Measurements from ENCODE around the gene COL28A1.

COL28A1 gene

GRCh38 chr7:7557252-7557651, 21.6 kb upstream of the COL28A1 start:
- DNase-seq, result no peak

- DNase-seq, result no peak
These were observed 21.2 kb upstream of the COL28A1 start for GRCh38 chr7:7556852-7557251.

- DNase-seq, result no peak
These were observed 19.2 kb upstream of the COL28A1 start for GRCh38 chr7:7554649-7555575.

GRCh38 chr7:7554021-7554432, 18.4 kb upstream of the COL28A1 start:
- no peak for DNase-seq

- no peak for DNase-seq
These were observed 17.7 kb upstream of the COL28A1 start for GRCh38 chr7:7553386-7553785.

GRCh38 chr7:7552199-7552598, 16.5 kb upstream of the COL28A1 start:
- DNase-seq, result no peak

- DNase-seq, result no peak
These were observed 15.0 kb upstream of the COL28A1 start for GRCh38 chr7:7550663-7551062.

- DNase-seq, result no peak
These were observed 12.7 kb upstream of the COL28A1 start for GRCh38 chr7:7548407-7548806.

GRCh38 chr7:7542251-7542835, 6.7 kb upstream of the COL28A1 start:
- DNase-seq, result no peak

- DNase-seq, result no peak
These were observed 4.0 kb upstream of the COL28A1 start for GRCh38 chr7:7539711-7540110.

GRCh38 chr7:7539152-7539551, 3.5 kb upstream of the COL28A1 start:
- no peak for DNase-seq

GRCh38 chr7:7537711-7538110, 2.0 kb upstream of the COL28A1 start:
- no peak for DNase-seq

GRCh38 chr7:7536396-7537019, 835 bp upstream of the COL28A1 start:
- DNase-seq, result no peak

GRCh38 chr7:7533831-7534430, 1.7 kb downstream of the COL28A1 start:
- DNase-seq, result no peak

GRCh38 chr7:7529328-7529727, 6.3 kb downstream of the COL28A1 start:
- no peak for DNase-seq

- no peak for DNase-seq
These were observed 8.6 kb downstream of the COL28A1 start for GRCh38 chr7:7527047-7527446.

GRCh38 chr7:7526006-7526405, 9.7 kb downstream of the COL28A1 start:
- DNase-seq, result no peak

- DNase-seq, result no peak
These were observed 11.6 kb downstream of the COL28A1 start for GRCh38 chr7:7524121-7524520.

- DNase-seq, result no peak
These were observed 13.3 kb downstream of the COL28A1 start for GRCh38 chr7:7522421-7522820.

GRCh38 chr7:7521259-7521658, 14.4 kb downstream of the COL28A1 start:
- no peak for DNase-seq

- DNase-seq, result no peak
These were observed 16.1 kb downstream of the COL28A1 start for GRCh38 chr7:7519528-7519927.

GRCh38 chr7:7519056-7519455, 16.6 kb downstream of the COL28A1 start:
- DNase-seq, result no peak

GRCh38 chr7:7517754-7518153, 17.9 kb downstream of the COL28A1 start:
- no peak for DNase-seq

- no peak for DNase-seq
These were observed 19.0 kb downstream of the COL28A1 start for GRCh38 chr7:7516662-7517061.

Measured in right forelimb (tissue), 1 donor.